Naive thymus-derived CD4-positive, alpha-beta T cell (primary cell): ENCODE measurements around the gene CPE. TPM values are rescaled to one million over a fixed set of nuclear protein-coding genes. Genes with fewer than 3 reads are reported as not detected.
A peak's percentile ranks its signal among the peaks of the same experiment; 100 is the strongest.

ENCODE experiments used
- ATAC-seq: fragments of 150-1000 bp; cut with Tn5 transposase; 2 replicates; pipeline ENCODE4 v1.10.0; 2021; ENCODE audit warnings: mild to moderate bottlenecking, moderate library complexity
- CTCF ChIA-PET: fragments of 350-600 bp; sonication (Branson Sonifier 250); formaldehyde crosslinking; loops from one replicate; lab custom pipeline; 2021; ENCODE audit warnings: antibody characterized with exemption; lab: Charles Lee
- POLR2A ChIA-PET: fragments of 350-600 bp; sonication (Branson Sonifier 250); formaldehyde crosslinking; loops from one replicate; lab custom pipeline; 2021; ENCODE audit warnings: antibody characterized with exemption, inconsistent platforms; lab: Charles Lee
- DNase-seq, 9 donors: peaks; one replicate each; pipeline versions ENCODE4 v3.0.0 to v3.0.0-alpha.2; 2020 to 2022; ENCODE audit warnings: mixed read lengths in 1 of 9
- H3K27ac ChIP-seq: one replicate; pipeline ENCODE4 v1.7.0; 2013; ENCODE audit warnings: mild to moderate bottlenecking, low read depth, low read length, moderate library complexity
- H3K27me3 ChIP-seq, 2 donors: one replicate each; pipeline ENCODE4 v1.7.0; 2013; ENCODE audit warnings: low read length in 2 of 2, mild to moderate bottlenecking in 2 of 2, moderate library complexity in 2 of 2; ENCODE audit not compliant: control insufficient read depth in 2 of 2, insufficient read depth in 2 of 2
- H3K36me3 ChIP-seq, 3 experiments: 1 replicate in 2 of 3; 2 replicates in 1 of 3; pipeline ENCODE4 v1.7.0; 2013; ENCODE audit warnings: low read length in 3 of 3, mild to moderate bottlenecking in 3 of 3, moderate library complexity in 1 of 3; ENCODE audit not compliant: insufficient read depth in 3 of 3, control insufficient read depth in 2 of 3
- H3K4me1 ChIP-seq, 2 donors: one replicate each; pipeline ENCODE4 v1.7.0; 2013; ENCODE audit warnings: low read length in 2 of 2, mild to moderate bottlenecking in 2 of 2, moderate library complexity in 1 of 2; ENCODE audit not compliant: control insufficient read depth in 2 of 2, insufficient read depth in 2 of 2
- H3K4me3 ChIP-seq: 2 replicates; pipeline ENCODE4 v1.7.0; 2013; ENCODE audit warnings: mild to moderate bottlenecking, low read length
- H3K9me3 ChIP-seq, 3 experiments: 1 replicate in 2 of 3; 2 replicates in 1 of 3; pipeline ENCODE4 v1.7.0; 2013; ENCODE audit warnings: low read length in 3 of 3; ENCODE audit not compliant: control insufficient read depth in 2 of 3
- H3K27ac Mint-ChIP-seq, 9 donors: one replicate each; pipeline ENCODE4 v1.8.0; 2020 to 2022; ENCODE audit warnings: mixed read lengths in 9 of 9, mild to moderate bottlenecking in 8 of 9, moderate library complexity in 5 of 9, inconsistent platforms in 2 of 9
- H3K27me3 Mint-ChIP-seq, 5 donors: one replicate each; pipeline ENCODE4 v1.8.0; 2021 to 2022; ENCODE audit warnings: mixed read lengths in 5 of 5, mild to moderate bottlenecking in 1 of 5
- H3K36me3 Mint-ChIP-seq, 5 donors: one replicate each; pipeline ENCODE4 v1.8.0; 2020 to 2022; ENCODE audit warnings: mixed read lengths in 5 of 5, mild to moderate bottlenecking in 3 of 5, inconsistent platforms in 1 of 5
- H3K4me1 Mint-ChIP-seq, 7 donors: one replicate each; pipeline ENCODE4 v1.8.0; 2020 to 2022; ENCODE audit warnings: mixed read lengths in 7 of 7, mild to moderate bottlenecking in 3 of 7, inconsistent platforms in 1 of 7
- H3K4me3 Mint-ChIP-seq, 10 donors: one replicate each; pipeline ENCODE4 v1.8.0; 2020 to 2022; ENCODE audit warnings: mild to moderate bottlenecking in 10 of 10, mixed read lengths in 10 of 10, moderate library complexity in 6 of 10, inconsistent platforms in 2 of 10
- H3K9me3 Mint-ChIP-seq, 11 donors: one replicate each; pipeline ENCODE4 v1.8.0; 2020 to 2022; ENCODE audit warnings: mixed read lengths in 11 of 11, mild to moderate bottlenecking in 4 of 11, inconsistent platforms in 1 of 11, moderate library complexity in 1 of 11
- intact Hi-C, 2 donors: fragments of 100-400 bp; cut with micrococcal nuclease; formaldehyde crosslinking; loops; one replicate each; pipeline ENCODE4 v1.15.1; 2023
- polyA plus RNA-seq, 2 donors: library from polyadenylated mRNA; unstranded; fragments of 300-500 nt; fragmentation: Illumina TruSeq; gene quantifications; one replicate each; pipeline ENCODE4 v1.2.3, GENCODE V29; 2021
- total RNA-seq, 6 experiments: library from RNA in 5 of 6; stranded (reverse) in 5 of 6; gene quantifications; 1 replicate in 5 of 6; 2 replicates in 1 of 6; pipeline ENCODE4 v1.2.3 and lab custom pipeline; 2021 to 2026

The CPE gene
- total and polyA plus RNA-seq, 7 experiments from 2014 or later = 0.09 to 0.10 TPM; not detected in 5

- ATAC-seq = no peak
- no peaks in the 10 kb centered on the region for H3K4me1 Mint-ChIP-seq
Observed at GRCh38 chr4:165393051-165393450, 14.2 kb downstream of the CPE start.

GRCh38 chr4:165393704-165394103 is 14.9 kb downstream of the CPE start:
- Mint-ChIP-seq H3K27me3 (peaks cover 0 to 28% (median 15%) of the 10 kb centered on the region in 5 donors), H3K4me3 (no peak overlapping the region), H3K27ac (no peak overlapping the region), H3K9me3 (no peaks in the 10 kb centered on the region), H3K4me1 (no peaks in the 10 kb centered on the region), H3K36me3 (no peaks in the 10 kb centered on the region)
- H3K4me3 ChIP-seq = no peak overlapping the region
- no peak overlapping the region for H3K27ac ChIP-seq
- no peak for DNase-seq
- H3K27me3 ChIP-seq = no peaks in the 10 kb centered on the region
- H3K4me1 ChIP-seq = no peaks in the 10 kb centered on the region
- intact Hi-C loops = no loop called here
- ChIA-PET CTCF (no interaction called here), POLR2A (no interaction called here)
- H3K36me3 ChIP-seq = no peaks in the 10 kb centered on the region
- ATAC-seq = no peak
- H3K9me3 ChIP-seq = no peaks in the 10 kb centered on the region

More at GRCh38 chr4:165393051-165393450, 14.2 kb downstream of the CPE start:
- DNase-seq = no peak
- no peak overlapping the region for H3K27ac ChIP-seq
- ChIA-PET POLR2A (no interaction called here), CTCF (interaction anchor here (0.9 kb wide), 1 partner anchor 15 kb away, joined by 3 read pairs; the partner anchor contains the start of gene CPE)
- H3K27me3 Mint-ChIP-seq = peaks cover 1 to 34% (median 22%) of the 10 kb centered on the region in 5 donors
- H3K9me3 ChIP-seq = no peaks in the 10 kb centered on the region
- no peak overlapping the region for H3K4me3 Mint-ChIP-seq
- no peaks in the 10 kb centered on the region for H3K36me3 ChIP-seq
- no peak overlapping the region for H3K4me3 ChIP-seq
- no peak overlapping the region for H3K27ac Mint-ChIP-seq
- no peaks in the 10 kb centered on the region for H3K9me3 Mint-ChIP-seq
- no peaks in the 10 kb centered on the region for H3K36me3 Mint-ChIP-seq
- no peaks in the 10 kb centered on the region for H3K27me3 ChIP-seq
- intact Hi-C loops = no loop called here
- no peaks in the 10 kb centered on the region for H3K4me1 ChIP-seq

- DNase-seq = no peak
- H3K27me3 Mint-ChIP-seq = peaks cover 0 to 24% (median 14%) of the 10 kb centered on the region in 5 donors
- Histone ChIP-seq H3K36me3 (no peaks in the 10 kb centered on the region), H3K27me3 (no peaks in the 10 kb centered on the region), H3K9me3 (no peaks in the 10 kb centered on the region), H3K4me3 (no peak overlapping the region), H3K27ac (no peak overlapping the region), H3K4me1 (no peaks in the 10 kb centered on the region)
- no peaks in the 10 kb centered on the region for H3K36me3 Mint-ChIP-seq
- ChIA-PET CTCF (no interaction called here), POLR2A (no interaction called here)
- no peak overlapping the region for H3K4me3 Mint-ChIP-seq
- ATAC-seq = no peak
- no peaks in the 10 kb centered on the region for H3K4me1 Mint-ChIP-seq
- peak overlapping the region in 1 of 9 donors; percentile 62 for H3K27ac Mint-ChIP-seq
- H3K9me3 Mint-ChIP-seq = no peaks in the 10 kb centered on the region
- intact Hi-C loops = no loop called here
Observed at GRCh38 chr4:165394275-165394674, 15.5 kb downstream of the CPE start.

- no peaks in the 10 kb centered on the region for H3K9me3 ChIP-seq
- no peaks in the 10 kb centered on the region for H3K4me1 ChIP-seq
- H3K4me3 ChIP-seq = no peak overlapping the region
- H3K27me3 ChIP-seq = no peaks in the 10 kb centered on the region
- no peak overlapping the region for H3K27ac ChIP-seq
- CTCF ChIA-PET = no interaction called here
- POLR2A ChIA-PET = no interaction called here
- no peaks in the 10 kb centered on the region for H3K36me3 Mint-ChIP-seq
- no peak for ATAC-seq
- H3K4me1 Mint-ChIP-seq = no peaks in the 10 kb centered on the region
- H3K27ac Mint-ChIP-seq = no peak overlapping the region
- no peak overlapping the region for H3K4me3 Mint-ChIP-seq
- peaks cover 0 to 20% (median 4%) of the 10 kb centered on the region in 5 donors for H3K27me3 Mint-ChIP-seq
- intact Hi-C loops = no loop called here
- no peak for DNase-seq
- H3K9me3 Mint-ChIP-seq = no peaks in the 10 kb centered on the region
- no peaks in the 10 kb centered on the region for H3K36me3 ChIP-seq
Observed at GRCh38 chr4:165398570-165398969, 19.8 kb downstream of the CPE start.

- ChIA-PET POLR2A (no interaction called here), CTCF (no interaction called here)
- Mint-ChIP-seq H3K27me3 (peaks cover 0 to 16% (median 4%) of the 10 kb centered on the region in 5 donors), H3K4me3 (no peak overlapping the region), H3K36me3 (no peaks in the 10 kb centered on the region), H3K27ac (no peak overlapping the region), H3K9me3 (no peaks in the 10 kb centered on the region), H3K4me1 (no peaks in the 10 kb centered on the region)
- intact Hi-C loops = no loop called here
- Histone ChIP-seq H3K36me3 (no peaks in the 10 kb centered on the region), H3K4me1 (no peaks in the 10 kb centered on the region), H3K4me3 (no peak overlapping the region), H3K9me3 (no peaks in the 10 kb centered on the region), H3K27me3 (no peaks in the 10 kb centered on the region), H3K27ac (no peak overlapping the region)
- ATAC-seq (no peak), DNase-seq (no peak)
Observed at GRCh38 chr4:165402375-165402774, 23.6 kb downstream of the CPE start.

- Mint-ChIP-seq H3K27me3 (peaks cover 0 to 16% (median 4%) of the 10 kb centered on the region in 5 donors), H3K9me3 (no peaks in the 10 kb centered on the region), H3K4me1 (no peaks in the 10 kb centered on the region), H3K4me3 (no peak overlapping the region), H3K27ac (no peak overlapping the region), H3K36me3 (no peaks in the 10 kb centered on the region)
- H3K36me3 ChIP-seq = no peaks in the 10 kb centered on the region
- ATAC-seq (no peak), DNase-seq (no peak)
- intact Hi-C loops = no loop called here
- ChIA-PET CTCF (no interaction called here), POLR2A (no interaction called here)
- no peak overlapping the region for H3K27ac ChIP-seq
- no peak overlapping the region for H3K4me3 ChIP-seq
- no peaks in the 10 kb centered on the region for H3K4me1 ChIP-seq
- no peaks in the 10 kb centered on the region for H3K9me3 ChIP-seq
- H3K27me3 ChIP-seq = no peaks in the 10 kb centered on the region
Observed at GRCh38 chr4:165403048-165403447, 24.2 kb downstream of the CPE start.

- H3K9me3 Mint-ChIP-seq = no peaks in the 10 kb centered on the region
- H3K27ac ChIP-seq = no peak overlapping the region
- no peaks in the 10 kb centered on the region for H3K36me3 Mint-ChIP-seq
- H3K4me3 Mint-ChIP-seq = no peak overlapping the region
- intact Hi-C loops = no loop called here
- H3K4me1 ChIP-seq = no peaks in the 10 kb centered on the region
- H3K9me3 ChIP-seq = no peaks in the 10 kb centered on the region
- peaks cover 0 to 16% (median 4%) of the 10 kb centered on the region in 5 donors for H3K27me3 Mint-ChIP-seq
- no peak for DNase-seq
- H3K27ac Mint-ChIP-seq = no peak overlapping the region
- no peak for ATAC-seq
- ChIA-PET CTCF (no interaction called here), POLR2A (no interaction called here)
- no peaks in the 10 kb centered on the region for H3K4me1 Mint-ChIP-seq
- no peak overlapping the region for H3K4me3 ChIP-seq
- no peaks in the 10 kb centered on the region for H3K27me3 ChIP-seq
- H3K36me3 ChIP-seq = no peaks in the 10 kb centered on the region
Observed at GRCh38 chr4:165403637-165404036, 24.8 kb downstream of the CPE start.
